ENCODE data around the gene HOMEZ. TPM values are rescaled to one million over a fixed set of nuclear protein-coding genes. Genes with fewer than 3 reads are reported as not detected.

Gene HOMEZ
- total and polyA plus RNA-seq, 10 of the 15 experiments (the other 5 are each of a cell fraction or from before 2014, with no cell fraction given) = 2.6 to 19.3 (median 13.0) TPM

- peak; percentile 53 for TF ChIP-seq CUX1 (IDR thresholded peaks at IDR 0.05; ENCODE audit: insufficient replicate concordance, low read depth, low read length)
- no peak for TF ChIP-seq RAD21 (IDR thresholded peaks at IDR 0.05; ENCODE audit: insufficient read depth, low read depth, low read length)
- TF ChIP-seq E2F8 (IDR thresholded peaks at IDR 0.05; ENCODE audit: low read depth, partially characterized antibody) = peak; percentile 49
- TF ChIP-seq MTA2 (IDR thresholded peaks at IDR 0.05; ENCODE audit: low read depth) = 0 out of 2 replicates have a peak, but pooled peaks have one; percentile 43
- TF ChIP-seq FOS (IDR thresholded peaks at IDR 0.05; ENCODE audit: borderline replicate concordance, extremely low read depth, insufficient read length) = peak; percentile 93
- TF ChIP-seq NFXL1 (IDR thresholded peaks at IDR 0.05; ENCODE audit: borderline replicate concordance) = no peak
- TF ChIP-seq POLR2A (IDR thresholded peaks at IDR 0.05; ENCODE audit: low read depth, low read length) = peak; percentile 86
- TF ChIP-seq STAT3 (IDR thresholded peaks at IDR 0.05; ENCODE audit: low read depth, low read length) = no peak
- TF ChIP-seq BCL3 (IDR thresholded peaks at IDR 0.05; ENCODE audit: borderline replicate concordance, insufficient read depth, low read depth, low read length, poor library complexity, severe bottlenecking) = no peak
- TF ChIP-seq PRDM15 (CRISPR knock-in tag; IDR thresholded peaks at IDR 0.05) = peak; percentile 68; the same call in 1 of the 2 replicates
- TF ChIP-seq NKRF (conservative IDR thresholded peaks at IDR 0.05) = peak; percentile 59; the same call in 1 of the 2 replicates
These were observed 34.9 kb upstream of the HOMEZ start, which contains the start of gene PABPN1 (continued) for GRCh38 chr14:23320584-23321571.

All from GM12878 (cell line).